Dedifferentiated amniotic fluid mesenchymal stem cell (primary cell): ENCODE measurements around the gene CD55.

ENCODE experiments used
- DNase-seq: peaks from one replicate; pipeline ENCODE4 v3.0.0-alpha.2; 2016; ENCODE audit errors: extremely low spot score

CD55 gene

DNA sequence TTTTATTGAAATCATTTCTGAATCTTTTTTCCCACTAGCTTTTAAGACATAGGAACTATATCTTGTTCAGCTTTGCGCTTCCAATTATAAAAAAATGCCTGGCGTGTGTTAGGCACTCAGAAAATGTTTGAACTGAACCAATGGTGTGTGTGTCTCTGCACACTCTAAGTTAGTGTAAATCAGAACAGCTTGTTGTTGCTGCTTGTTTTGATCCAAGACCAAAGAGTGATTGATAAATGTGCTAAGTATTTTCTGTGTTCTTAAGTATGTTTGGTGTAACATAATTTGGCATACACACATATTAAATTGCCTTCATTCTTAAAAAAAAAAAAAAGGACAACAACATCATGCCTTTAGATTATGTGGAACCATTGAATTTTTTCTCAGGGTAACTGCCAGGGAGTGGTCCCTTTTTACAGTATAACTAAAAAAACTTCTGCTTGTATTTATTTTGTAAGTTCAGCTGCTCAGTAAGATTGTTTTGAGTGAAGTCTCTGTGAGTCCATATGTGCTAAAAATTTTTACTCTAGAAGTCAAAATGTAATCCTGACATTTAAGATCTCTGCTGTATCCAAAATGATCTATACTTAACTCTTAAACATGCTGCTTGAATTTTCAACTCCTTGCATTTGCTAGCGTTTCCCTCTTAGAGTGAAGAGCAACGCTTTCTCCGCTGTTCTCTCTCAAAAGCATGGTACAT, 8.7 kb downstream of the CD55 start:
- no peak for DNase-seq

DNA sequence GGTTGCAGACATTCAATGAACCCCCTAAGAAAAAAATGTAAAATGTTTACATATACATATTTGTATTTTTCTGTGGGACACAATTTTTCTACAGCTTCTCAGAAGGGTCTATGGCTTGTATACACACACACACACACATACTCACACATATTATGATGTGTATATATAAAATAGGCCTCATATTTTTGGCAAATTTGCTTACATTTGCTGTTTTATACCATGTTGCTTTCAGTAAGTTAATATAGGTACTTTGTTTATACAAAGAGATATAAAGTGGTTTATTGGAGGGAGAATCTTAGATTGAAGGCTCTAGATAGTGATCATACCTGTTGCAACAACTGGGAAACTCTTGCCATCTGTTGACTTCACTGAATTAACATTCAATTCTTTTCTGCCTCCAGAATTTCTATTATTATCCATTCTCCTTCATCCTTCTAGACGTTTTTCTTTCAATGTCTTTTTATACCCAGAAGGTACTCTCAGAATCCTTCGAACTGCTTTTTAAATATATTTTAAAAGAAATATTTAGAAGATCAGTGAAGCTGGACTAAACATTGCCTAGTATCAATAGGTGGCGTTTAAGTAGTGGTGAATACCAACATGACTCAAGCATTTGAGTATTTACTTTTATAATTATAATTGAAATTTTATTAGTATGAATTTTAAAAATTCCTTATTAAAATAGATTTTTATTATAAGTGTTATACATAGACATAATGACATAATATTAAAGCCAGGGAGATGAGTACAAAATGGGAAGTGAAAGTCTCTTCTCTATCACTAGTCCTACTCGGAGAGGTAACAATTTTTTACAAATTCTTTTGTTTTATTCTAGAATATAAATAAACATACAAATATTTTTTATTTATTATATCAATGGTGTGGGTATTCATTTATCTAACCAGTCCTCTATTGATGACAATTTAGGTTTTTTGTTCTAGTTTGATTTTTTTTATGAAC, 10.2 kb downstream of the CD55 start:
- DNase-seq: no peak

- no peak for DNase-seq
Observed at GRCh38 chr1:207333009-207333600, 11.6 kb downstream of the CD55 start.

DNA sequence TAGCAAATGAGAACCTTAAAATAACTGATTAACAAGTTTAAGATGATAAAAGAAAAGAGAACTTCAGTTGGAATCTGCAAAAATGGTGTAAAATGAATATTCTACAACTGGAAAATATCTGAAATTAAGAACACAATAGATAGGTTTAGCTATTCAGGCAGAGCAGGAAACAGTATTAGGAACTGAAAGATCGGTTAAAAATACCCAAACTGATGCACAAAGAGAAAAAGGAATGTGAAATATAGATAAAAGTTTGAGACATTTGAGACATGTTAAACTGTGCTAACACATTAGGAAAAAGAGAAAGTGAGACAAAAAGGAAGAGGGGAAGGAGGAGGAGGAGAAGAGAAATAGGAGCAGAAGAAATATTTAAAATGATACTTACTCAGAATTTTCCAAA, 12.1 kb downstream of the CD55 start:
- DNase-seq: no peak

GRCh38 chr1:207334337-207334736, 12.9 kb downstream of the CD55 start:
- no peak for DNase-seq

DNA sequence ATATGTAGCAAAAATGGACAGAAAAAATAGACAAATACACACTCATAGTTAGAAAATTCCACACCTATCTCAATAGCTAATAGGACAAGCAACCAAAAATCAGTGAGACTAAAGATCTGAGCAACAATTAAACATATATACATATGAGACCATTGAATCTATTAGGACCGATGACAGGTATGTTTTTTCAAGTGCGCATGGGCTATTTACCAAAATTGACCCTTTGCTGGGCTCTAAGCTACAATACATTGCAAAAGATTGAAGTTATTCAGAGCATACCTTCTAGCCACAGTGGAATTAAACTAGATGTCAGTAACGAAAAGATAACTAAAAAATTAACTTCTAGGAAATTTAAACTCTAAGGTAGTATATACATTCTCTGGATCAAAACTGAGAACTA, 13.7 kb downstream of the CD55 start:
- DNase-seq: no peak

DNA sequence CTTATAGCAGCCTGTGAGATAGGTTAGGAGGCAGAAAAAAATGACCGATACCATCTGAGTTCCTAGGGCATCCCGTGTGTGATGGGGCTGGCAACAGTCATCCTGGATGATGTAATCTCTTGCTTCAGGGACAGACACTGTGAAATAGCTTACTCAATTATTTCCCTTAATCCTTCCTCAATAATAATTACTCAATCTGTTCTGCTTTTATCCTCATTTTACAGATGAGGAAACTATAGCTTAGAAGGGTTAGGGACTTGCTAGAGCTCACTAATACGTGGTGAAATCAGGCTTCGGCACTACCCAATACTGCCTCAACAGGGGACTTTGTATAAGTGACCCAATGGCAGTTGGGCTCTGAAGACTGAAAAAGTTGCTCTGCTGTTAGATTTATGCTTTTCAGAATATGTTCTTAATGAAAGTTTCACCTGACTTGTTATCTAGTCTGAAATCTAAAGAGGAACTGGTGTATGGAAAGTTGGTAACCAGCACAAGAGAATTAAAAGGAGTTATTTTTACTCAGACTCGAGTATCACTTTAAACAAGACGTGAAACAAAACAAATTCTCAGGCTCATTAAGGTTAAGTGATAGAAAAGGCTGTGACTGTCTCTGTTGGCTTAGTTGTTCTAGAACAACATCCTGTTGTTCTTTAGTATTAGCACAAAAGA, 14.4 kb downstream of the CD55 start:
- DNase-seq: no peak

- DNase-seq: no peak
Observed at GRCh38 chr1:207336559-207337467, 15.3 kb downstream of the CD55 start.

GRCh38 chr1:207342332-207342731, 20.9 kb downstream of the CD55 start:
- DNase-seq: no peak

GRCh38 chr1:207343675-207344074, 22.2 kb downstream of the CD55 start:
- DNase-seq: no peak

GRCh38 chr1:207344221-207344620, 22.7 kb downstream of the CD55 start:
- DNase-seq: no peak

GRCh38 chr1:207345644-207346477, 24.4 kb downstream of the CD55 start:
- DNase-seq: no peak

DNA sequence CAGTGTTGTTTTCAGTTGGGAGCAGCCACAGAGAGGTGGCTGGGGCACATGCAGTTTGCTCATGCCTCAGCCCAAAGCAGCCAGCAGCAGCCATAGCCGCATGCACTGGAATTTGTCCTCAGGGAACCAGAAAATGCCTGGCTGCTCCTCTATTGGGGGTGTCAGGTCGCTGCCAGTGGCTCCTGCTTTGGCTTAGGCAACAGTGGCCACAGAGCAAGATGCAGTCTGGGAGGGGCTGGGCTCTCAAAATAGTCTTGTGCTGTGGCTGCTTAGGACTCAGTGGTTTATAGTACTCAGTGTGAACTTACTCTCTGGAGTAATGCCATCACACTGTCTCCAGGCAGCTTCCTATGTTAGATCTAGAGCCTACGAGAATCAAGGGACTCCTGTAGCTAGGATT, 25.0 kb downstream of the CD55 start:
- DNase-seq: no peak

- no peak for DNase-seq
Observed at GRCh38 chr1:207349979-207350378, 28.5 kb downstream of the CD55 start.

GRCh38 chr1:207352554-207352953, 31.1 kb downstream of the CD55 start:
- DNase-seq: no peak

- DNase-seq: no peak
Observed at GRCh38 chr1:207355060-207355459, 33.6 kb downstream of the CD55 start.

DNA sequence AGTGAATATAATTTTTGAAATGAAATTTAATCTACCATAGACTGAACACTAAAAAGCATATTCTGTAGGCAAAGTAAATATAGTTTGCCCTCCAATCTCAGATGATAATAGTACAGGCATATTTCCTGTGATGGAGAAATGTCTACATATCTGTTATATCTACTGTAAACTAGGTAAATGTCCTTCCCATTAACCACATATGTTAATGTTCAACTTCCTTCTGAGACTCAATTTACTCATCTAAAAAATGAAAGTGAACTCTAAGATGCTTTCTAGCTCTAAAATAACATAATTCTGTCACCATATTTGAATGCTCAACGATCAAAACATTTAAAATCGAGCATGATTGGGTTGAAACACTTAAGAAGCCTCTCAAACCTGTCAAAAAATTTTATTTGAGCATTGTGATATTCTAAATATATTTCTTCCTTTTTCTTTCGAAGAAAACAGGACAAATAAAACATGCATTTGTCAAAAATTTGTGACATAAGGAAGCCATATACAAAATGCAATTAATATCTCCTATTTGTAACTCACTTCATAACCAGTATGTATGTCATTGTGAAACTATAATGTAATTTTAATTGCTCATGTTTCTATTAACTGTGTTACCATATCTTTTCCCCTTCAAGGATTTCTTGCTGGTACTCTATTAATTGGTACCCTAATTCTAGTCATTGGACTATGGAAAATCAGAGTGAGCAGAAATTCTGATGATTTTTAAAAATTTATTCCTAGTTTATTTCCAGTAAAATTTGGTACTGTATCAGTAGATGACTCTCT, 34.2 kb downstream of the CD55 start:
- no peak for DNase-seq

- no peak for DNase-seq
Observed at GRCh38 chr1:207361029-207361428, 39.6 kb downstream of the CD55 start.

DNA sequence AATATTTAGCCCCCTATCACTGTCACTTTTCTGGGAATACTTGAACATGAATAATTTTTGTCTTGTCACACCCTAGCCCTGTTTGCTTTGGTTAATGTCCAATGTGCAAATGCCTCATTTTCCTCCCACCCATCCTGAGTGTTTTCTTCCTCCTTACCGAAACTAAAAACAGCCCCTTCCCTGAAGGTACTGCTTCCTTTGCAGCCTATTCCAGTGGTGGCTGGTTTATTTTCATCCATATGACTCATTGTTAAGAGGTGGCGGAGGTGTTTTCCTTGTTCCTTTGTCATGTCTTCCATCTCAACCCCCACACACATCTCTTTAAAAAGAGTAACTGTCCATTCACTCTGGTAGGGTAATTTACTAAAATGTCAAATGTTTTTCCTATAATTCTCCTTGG, 40.4 kb downstream of the CD55 start:
- no peak for DNase-seq
